RCC 7860 (cell line): ENCODE data around the gene BRD4.

ENCODE experiments used
- DNase-seq: peaks from one replicate; pipeline ENCODE4 v3.0.0-alpha.2; 2015; ENCODE audit warnings: low spot score
- FAIRE-seq: peaks from 2 replicates; lab custom pipeline; 2012; peaks lifted over from hg19 to GRCh38; lab: Jason Lieb, UNC

The BRD4 gene

DNA sequence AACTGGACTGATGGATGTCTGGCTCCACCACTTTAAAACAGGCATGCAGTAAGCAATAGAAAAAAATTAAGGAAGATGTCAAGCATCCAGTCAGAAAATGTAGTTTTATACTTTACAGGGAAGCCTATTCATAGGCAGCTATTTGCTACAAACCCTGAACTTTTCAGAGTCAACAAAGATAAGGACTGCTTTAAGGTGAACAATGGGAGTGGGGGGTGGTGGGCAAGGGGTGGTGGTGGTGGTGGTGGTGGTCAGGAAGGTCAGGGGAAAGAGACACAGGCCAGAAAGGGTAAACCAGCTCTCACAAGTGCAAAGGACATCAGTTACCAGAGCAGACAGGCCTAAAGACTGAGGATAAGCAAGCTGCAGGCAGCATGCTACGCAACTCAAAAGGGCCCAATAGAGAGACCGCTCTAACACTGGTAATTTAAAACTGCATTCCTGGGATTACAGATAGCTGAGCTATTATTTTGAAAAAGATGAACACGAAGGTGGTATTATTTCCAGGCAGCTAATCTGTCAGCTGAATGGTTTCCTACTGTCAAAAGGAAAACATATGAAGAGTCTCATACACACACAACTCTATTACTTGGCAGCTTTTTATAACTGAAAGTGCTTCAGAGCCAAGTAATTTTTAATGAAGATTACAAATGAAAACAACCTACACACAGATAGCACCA, 14.8 kb downstream of the BRD4 start:
- DNase-seq: no peak

DNA sequence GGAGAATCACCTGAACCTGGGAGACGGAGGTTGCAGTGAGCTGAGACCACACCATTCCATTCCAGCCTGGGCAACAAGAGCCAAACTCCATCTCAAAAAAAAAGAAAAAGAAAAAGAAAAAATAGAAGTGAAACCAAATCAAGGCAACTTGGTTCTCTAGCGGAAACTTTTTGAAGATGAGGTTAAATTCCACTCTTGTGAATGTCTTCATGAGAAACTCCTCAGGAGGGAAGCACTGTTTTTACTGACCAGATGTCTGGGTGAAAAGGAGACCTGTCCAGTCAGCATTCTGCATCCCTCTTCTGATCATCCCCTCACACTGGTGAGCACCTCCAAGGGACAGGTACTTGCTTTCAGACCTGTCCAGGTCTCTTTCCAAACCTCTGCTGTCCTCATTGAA, 15.8 kb downstream of the BRD4 start:
- DNase-seq (no peak), FAIRE-seq (no peak)

More for the DNA sequence above, 14.8 kb downstream of the BRD4 start:
- FAIRE-seq: no peak

DNA sequence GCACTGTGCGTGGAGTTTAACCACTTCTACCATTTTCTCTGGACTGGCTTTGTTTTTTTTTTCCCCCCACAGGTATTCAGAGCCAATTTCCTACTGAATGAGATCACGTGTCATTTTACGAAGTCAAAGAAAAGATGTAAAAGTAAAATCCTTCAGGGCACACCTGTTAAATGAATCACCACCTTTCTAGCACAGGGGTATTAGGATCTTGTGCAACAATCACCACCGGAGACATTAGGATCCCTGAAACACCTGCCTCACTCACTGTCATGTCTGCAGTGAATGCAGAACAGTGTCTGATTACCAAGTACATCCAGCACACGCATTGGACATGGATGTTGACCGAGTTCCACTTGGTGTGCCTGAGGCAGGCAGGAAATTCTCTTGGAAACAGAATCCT, 17.2 kb downstream of the BRD4 start:
- FAIRE-seq (no peak), DNase-seq (no peak)

DNA sequence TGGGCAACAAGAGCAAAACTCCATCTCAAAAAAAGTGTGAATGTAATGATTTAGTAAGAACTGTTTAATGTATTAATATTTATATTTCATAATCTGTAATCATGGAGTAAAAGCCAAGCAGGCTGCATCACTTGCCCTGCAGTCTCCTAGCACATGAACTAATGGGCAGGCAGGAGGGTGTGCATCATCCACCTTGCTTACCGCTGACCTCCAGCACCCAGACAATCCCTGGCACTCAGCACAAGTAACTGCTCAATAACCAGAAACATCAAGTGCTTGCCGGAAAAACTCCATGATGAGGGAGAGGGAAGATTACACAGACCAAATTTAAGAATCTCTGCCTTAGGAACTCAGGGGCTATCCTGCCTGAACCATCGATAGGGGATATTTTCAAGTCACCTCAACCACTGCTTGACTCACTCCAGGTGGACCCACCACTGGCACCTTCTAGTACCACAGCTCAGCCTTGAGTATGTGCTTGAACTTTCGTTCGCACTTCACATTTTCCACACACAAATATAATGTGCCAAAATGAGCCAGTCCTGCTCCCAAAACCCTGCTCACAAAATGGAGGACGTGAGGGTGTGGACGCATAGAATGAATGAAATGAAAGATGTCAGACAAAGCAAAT, 18.6 kb downstream of the BRD4 start:
- no peak for FAIRE-seq

DNA sequence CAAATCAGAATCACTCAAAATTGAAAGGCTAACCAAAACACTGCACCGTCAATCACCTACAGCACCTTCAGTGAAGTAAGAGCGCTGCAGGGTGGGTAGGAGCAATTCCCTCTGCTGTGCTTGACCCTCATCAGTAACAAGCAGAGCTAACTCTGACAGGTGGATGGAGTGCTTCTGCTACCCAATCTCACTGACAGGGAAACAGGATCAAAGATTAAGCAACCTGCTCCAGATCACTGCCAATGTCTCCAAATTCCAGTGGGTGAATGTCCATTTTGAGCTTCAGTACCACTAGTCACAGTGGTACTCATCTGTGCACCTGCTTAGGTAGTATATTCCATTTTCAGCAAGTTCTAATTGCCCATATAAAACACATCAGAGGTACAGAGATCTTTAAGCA, 25.2 kb downstream of the BRD4 start:
- DNase-seq: no peak
- no peak for FAIRE-seq

More for the DNA sequence above, 18.6 kb downstream of the BRD4 start:
- DNase-seq: no peak

DNA sequence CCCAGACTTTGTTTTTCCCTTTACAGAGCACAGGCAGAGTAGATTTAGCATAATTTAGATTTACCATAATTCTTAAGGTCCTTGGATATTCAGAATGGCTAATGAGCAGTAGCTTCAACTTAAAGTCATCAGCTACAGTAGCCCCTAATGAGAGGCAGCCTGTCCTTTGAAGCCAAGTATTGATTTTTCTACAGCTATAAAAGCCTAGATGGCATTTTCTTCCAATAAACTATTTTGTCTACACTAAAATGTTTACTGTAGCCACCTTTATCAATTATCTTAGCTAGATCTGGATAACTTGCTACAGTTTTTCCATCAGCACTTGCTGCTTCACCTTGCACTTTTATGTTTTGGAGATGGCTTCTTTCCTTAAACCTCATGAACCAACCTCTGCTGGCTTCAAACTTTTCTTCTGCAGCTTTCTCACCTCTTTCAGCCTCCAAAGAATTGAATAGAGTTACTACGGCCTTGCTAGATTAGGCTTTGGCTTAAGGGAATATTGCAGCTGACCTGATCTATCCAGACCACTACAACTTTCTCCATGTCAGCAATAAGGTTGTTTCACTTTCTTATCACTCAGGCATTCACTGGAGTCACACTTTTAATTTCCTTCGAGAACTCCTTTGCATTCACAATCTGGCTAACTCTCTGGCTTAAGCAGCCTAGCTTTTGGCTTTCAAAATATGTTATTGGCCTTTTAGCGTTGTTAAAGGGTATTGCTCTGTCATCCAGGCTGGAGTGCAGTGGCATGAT, 26.6 kb downstream of the BRD4 start:
- FAIRE-seq (no peak), DNase-seq (no peak)

DNA sequence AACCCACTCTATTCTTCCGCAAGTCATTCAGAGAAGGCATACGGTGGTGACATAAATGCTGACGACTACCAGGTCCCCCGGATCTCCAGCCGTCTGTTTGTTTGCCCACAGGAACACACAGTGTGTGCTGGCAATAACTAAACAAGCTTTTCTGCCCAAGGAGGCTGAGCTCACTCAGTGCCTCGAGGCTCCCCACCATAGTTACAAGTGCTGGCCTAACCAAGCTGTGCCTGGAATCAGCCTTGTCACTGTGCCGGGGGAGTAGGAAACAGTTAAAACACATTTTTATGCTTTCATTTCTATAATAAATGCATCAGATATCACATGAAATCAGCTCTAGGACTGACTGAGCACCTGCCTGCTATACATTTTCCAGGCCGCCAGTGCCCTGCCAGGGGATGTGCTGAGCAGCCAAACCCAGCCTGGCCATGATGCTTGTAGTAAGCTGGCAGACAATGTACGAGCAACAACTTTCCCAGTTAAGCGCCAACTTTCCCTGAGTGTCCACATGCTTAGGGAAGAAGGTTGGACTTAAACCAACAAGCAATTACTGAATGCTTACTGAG, 28.1 kb downstream of the BRD4 start:
- DNase-seq (no peak), FAIRE-seq (no peak)

DNA sequence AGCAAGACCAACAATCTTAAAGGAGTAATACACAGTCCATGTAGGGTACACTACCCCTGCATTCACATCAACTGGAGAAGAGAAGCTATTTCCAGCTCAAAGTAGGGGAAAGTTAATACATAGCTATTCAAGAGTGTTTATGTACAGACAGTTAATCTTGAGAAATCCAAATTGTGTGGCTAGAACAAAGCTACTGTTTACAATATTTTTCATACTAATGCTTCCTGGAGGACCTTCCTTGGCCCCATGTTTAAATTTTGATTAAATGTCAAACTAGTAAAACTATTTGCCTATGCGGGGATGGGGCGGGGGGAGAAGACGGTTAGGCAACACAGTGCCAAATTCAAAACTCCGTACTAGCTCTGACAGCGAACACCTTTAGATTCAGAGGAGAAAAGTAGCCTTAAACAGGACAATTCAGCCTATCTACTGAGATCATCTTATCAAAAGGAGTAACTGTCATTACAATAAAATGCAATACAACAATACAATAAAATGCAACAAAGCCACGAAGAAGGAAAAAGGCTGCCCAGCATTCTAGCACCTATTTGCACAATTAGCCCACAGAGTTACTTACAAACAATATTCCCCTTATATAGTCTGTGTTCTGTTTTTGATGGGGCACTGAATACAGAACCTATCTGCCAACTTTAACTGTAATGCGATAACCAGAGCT, 29.1 kb downstream of the BRD4 start:
- DNase-seq (no peak), FAIRE-seq (no peak)

DNA sequence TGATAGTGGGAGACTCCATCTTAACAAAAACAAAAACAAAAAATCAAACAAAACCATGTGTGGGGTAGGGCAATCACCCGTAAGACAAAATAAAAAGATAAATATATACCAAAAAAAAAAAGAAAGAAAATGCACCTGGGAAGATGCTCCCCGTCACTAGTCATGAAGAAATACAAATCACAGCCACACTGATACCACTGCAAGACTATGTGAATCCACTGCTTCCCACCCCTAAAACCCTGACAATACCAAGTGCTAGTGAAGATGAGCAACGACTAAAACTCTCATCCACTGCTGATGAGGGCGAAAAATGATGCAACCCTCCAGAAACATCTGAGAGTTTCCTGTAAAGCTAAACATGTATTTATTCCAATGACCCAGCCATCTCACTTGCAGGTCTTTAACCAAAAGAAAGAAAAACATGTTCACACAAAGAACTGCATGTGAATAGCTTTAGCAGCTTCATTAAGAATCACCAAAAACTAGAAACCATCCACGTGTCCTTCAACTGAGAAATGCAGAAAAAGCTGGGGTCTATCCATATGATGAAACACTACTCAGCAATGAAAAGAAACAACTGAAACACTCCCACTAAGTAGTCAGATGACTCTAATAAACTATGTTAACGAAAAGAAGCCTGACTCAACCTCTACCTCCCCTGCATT, 31.7 kb downstream of the BRD4 start:
- FAIRE-seq (no peak), DNase-seq (no peak)

DNA sequence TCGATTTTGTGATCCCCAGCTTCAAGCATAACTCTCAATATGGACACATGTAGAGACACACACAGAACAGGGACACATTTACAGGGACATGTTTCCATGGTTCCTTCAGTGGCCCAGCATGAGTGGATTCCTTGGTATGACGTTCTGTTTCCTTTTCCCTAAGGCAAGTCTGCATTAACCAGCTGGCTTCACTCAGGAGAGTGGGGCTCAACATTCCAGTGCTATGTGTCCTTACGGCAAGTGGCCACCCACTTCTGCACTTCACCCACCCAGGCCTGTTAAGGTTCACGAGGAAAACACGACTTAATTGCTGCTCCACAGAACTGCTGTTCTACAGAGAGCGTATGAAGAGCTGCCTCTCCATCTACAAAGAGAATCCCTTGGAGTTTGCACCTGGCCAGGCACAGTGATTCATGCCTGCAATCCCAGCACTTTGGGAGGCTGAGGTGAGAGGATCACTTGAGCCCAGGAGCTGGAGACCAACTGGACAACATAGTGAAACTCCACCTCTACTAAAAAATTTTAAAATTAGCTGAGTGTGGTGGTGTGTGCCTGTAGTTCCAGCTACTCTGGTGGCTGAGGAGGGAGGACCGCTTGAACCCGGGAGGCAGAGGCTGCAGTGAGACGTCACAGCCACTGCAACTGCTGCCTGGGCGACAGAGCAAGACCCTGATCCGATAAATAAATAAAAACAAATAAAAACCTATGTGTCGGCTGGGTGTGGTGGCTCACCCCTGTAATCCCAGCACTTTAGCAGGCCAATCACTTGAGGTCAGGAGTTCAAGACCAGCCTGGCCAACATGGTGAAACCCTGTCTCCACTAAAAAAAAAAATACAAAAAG, 32.5 kb downstream of the BRD4 start:
- FAIRE-seq (no peak), DNase-seq (no peak)

DNA sequence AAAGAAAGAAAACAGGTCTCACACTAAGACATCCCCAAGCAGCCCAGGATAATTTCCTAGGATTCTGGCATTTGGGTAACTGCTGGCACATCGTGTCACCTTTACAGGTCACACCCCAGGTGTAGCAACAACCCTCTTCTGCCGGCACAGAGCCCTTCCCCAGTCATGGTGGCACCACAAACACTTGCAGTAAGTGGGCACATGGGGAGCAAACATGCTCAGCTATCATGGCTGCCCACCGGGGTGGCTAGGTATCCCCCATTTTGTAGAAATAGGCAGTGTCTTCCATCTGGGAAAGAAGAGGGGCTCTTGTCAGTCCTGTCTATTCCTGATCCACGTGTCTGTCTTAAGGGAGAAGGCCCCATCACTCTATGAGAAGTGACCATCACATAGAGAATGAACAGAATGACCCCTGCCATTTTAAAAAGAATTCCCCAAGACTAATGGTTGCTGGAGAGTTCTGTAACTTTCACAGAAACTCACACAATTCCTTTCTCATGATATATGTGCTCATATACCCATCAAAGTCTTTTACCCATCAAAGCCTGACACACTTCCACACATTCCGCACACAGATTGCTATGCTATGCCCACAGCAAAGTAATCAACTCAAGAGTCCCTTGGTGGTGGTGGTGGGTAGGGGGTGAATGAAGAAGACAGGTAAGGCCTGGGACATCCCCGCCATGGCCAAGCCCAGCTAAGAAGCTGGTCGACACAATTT, 33.3 kb downstream of the BRD4 start:
- FAIRE-seq (no peak), DNase-seq (no peak)

DNA sequence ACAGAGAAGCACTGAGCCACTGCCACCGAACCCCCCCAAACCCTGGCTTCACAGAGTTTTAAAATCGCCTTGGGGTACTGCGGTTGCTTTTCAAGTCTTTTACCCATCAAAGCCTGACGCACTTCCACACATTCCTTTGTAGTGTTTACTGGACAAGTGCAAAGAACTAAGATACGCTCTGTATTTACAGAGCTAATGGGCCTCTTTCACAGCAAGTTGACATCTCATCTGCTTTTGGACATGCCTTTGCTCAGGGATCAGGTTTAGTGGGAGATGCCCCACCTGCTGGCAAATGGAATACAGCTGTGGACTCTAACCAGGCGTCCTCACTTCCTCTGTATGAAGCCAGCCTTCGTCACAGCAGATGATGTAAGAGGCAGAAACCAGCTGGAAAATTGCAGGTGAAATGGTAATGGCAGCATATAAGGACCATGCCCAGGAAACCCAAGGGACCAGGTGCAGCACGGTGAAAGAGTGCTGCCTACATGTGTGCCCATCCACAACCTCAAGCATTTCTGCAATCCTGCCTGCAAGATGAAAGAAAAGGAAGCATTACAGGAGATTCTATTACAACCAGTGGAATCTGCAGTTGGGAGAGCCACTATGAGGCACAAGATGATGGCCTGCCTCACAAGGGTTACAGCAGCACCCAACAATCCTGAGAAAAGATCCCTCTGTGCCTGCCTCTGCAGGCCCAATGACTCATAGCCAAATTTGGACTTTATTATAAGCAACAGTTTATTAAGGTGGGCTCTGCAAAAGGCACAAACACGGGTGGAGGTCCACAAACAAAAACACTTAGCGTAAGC, 34.7 kb downstream of the BRD4 start:
- no peak for FAIRE-seq
- no peak for DNase-seq

DNA sequence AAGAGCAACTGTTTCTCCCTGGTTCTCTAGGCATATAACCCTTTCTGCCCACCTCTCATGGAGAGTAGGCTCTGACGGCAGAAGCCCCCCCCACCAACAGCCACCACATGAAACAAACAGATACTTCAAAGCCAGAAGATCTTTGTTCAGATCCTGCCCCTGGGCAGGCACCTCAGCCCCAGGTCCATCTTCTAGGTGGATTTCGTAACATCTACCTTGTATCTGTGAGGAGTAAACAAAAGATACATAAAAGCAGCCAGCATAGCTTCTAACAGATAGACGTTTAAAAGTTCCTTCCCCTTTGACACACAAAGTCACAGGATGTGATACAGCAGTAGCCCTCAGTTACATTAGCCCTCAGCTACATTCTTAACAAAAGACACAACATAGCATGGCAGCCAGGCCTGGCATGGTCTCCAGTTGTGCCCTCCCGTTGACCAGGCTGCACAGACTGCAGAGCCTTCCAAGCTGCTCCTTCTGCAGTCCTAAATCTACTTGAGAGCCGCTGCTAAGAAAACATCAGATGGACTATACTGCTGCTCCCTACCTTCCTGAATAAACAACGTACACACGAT, 35.4 kb downstream of the BRD4 start:
- FAIRE-seq: no peak
- DNase-seq: no peak

DNA sequence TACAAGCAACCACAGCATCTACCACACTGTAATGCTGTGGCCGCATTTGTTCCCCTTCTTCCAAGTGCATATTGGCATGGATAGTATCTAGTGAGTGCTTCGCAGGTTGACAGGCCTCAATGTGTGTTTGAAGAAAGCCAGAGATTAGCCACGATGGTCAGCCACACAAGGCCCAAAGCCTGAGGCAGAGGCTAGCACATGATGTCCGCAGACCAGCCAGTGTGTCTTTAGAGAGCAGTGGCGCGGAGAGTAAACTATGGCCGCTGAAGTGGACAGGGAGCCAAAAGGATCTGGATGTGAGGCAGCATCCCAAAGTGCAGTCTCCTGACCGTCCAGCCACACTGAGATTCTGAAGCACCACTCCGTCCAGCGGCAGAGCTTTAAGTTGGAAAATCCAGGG, 36.0 kb downstream of the BRD4 start:
- DNase-seq (no peak), FAIRE-seq (no peak)

DNA sequence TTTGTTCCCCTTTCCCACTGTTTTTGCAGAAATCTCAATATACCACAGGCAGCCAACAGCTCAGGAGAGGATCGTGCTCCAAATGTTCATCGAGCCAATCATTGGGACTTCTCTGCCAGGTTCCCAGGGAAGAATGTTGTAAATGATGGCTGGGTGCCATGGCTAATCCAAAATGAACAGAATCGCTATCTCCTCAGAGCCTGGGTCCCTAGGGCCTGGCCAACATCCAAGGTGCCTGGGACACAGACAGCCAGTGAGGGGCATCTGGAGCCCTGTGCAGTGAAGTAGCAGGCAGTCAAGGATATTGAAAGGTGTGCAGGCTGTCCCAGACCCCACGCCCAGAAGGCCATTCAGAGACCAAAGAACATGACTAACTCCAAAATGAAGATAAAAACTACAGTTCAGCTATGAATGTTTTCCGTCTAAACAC, 37.8 kb downstream of the BRD4 start:
- FAIRE-seq: no peak

DNA sequence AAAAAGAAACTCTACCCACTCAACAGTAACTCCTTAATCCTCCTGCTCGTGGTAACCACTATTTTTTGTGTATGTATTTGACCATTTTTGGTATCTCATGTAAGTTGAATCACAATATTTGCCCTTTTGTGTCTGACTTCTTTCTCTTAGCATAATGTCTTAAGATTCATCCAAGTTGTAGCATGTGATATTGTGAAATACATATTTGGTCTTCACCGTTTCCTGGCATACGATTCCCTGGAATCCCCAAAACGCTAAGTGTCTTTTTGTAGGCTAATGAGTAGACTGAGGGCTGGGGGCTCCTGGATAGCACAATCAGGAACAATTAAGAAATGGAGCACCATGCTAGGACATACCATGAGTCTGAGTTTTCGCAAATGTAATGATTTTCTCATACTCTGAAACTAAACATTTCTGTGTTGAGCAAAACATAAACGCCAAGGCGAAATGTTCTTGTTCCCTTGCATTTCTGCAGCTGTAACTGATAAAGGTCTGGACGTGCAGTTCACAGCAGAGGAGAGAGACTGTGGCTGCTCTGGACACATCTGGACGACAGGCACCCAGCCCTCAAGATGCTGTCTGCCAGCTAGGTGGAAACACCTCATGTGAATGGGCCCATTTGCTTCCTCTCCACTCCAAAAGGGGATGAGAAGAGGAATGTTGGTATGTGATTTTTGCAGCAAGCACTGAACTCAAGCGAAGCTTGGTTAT, 38.4 kb downstream of the BRD4 start:
- no peak for DNase-seq
- FAIRE-seq: no peak

More for the DNA sequence above, 37.8 kb downstream of the BRD4 start:
- no peak for DNase-seq

DNA sequence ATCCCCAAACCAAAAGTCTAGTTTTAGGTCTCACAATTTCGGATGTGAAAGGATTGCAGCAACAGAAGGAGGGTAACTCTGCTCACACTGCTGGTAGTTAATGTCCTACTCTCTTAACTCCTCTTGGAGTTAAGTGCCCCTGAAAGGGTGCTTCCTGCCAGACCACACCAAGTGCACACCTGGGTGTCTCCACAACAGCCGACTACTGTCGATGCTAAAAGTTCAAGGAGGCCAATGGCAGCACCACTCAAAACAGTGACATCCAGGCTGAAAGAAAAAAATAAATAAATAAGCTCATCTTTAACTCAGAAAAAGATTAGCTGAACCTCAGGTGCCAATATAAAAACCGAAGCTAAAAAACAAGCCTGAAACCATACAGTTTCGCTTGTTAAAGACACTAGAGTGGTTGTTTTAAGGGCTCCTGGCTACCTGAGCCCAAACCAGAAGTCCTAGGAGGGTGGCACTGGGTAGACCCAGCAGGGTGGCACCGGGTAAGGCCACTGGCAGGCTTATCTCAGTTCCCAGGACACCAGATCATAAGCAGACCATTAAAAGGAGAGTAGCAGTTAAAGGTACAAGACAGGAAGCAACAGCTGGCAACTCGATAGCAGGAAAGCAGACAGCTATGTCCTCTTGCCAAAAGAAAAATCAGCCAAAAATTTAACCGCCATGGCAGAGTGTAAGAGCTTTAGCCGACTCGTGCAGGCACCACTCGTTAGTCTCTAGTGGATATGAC, 39.3 kb downstream of the BRD4 start:
- DNase-seq (no peak), FAIRE-seq (no peak)
